Panc1 (cell line): Measurements from ENCODE around the gene SCAMP1. TPM values are rescaled to one million over a fixed set of nuclear protein-coding genes. Genes with fewer than 3 reads are reported as not detected.

Experiments
- ATAC-seq: fragments of 200-7000 bp; cut with Tn5 transposase; 2 replicates; pipeline ENCODE4 v1.9.1; 2020; ENCODE audit warnings: mild to moderate bottlenecking, moderate library complexity
- BruUV-seq: library from RNA; stranded (reverse); fragments of 400-500 nt; replicated peaks from 2 replicates; lab custom pipeline; 2021; lab: Mats Ljungman, UMichigan
- CTCF ChIA-PET: fragments of 300-600 bp; sonication (Branson Sonifier 250); formaldehyde crosslinking; loops from one replicate; lab custom pipeline; 2022; ENCODE audit warnings: antibody characterized with exemption; lab: Charles Lee
- POLR2A ChIA-PET: fragments of 300-600 bp; sonication (Branson Sonifier 250); formaldehyde crosslinking; loops from one replicate; lab custom pipeline; 2022; ENCODE audit warnings: antibody characterized with exemption; lab: Charles Lee
- DNase-seq: peaks from one replicate; pipeline ENCODE4 v3.0.0-alpha.2; 2010; ENCODE audit warnings: low read depth, low spot score
- H3K27ac ChIP-seq: 2 replicates; pipeline ENCODE4 v1.5.1; 2011; ENCODE audit warnings: mild to moderate bottlenecking, low read length, inconsistent platforms
- H3K27me3 ChIP-seq: fragments of 200-500 bp; sonication (Bioruptor generic); 2 replicates; pipeline ENCODE4 v1.6.0; 2014; ENCODE audit warnings: low read length, inconsistent platforms; ENCODE audit not compliant: control insufficient read depth, insufficient read depth
- H3K36me3 ChIP-seq: fragments of 200-500 bp; sonication (Bioruptor generic); 2 replicates; pipeline ENCODE4 v1.5.1; 2014; ENCODE audit warnings: inconsistent platforms, mild to moderate bottlenecking, low read length, moderate library complexity; ENCODE audit not compliant: control insufficient read depth, insufficient read depth
- H3K4me1 ChIP-seq: 2 replicates; pipeline ENCODE4 v1.5.1; 2011; ENCODE audit warnings: inconsistent platforms, mild to moderate bottlenecking, low read length, moderate library complexity; ENCODE audit not compliant: control insufficient read depth, insufficient read depth
- H3K4me3 ChIP-seq, 2 experiments: 2 replicates each; pipeline ENCODE4 v1.5.1; 2011 to 2012; ENCODE audit warnings: low read depth in 2 of 2, low read length in 2 of 2, mild to moderate bottlenecking in 2 of 2, inconsistent platforms in 1 of 2, moderate library complexity in 1 of 2
- H3K9me3 ChIP-seq: fragments of 200-500 bp; sonication (Bioruptor generic); 2 replicates; pipeline ENCODE4 v1.5.1; 2014; ENCODE audit warnings: low read depth, mild to moderate bottlenecking, inconsistent platforms, low read length, moderate library complexity; ENCODE audit not compliant: control insufficient read depth, insufficient read depth
- CTCF ChIP-seq: fragments of 450-650 bp; IDR thresholded peaks from 2 replicates; pipeline ENCODE4 v1.5.1; 2017; ENCODE audit warnings: mild to moderate bottlenecking
- POLR2AphosphoS5 ChIP-seq: IDR thresholded peaks from 2 replicates; pipeline ENCODE4 v1.6.1; 2012; ENCODE audit warnings: mild to moderate bottlenecking, low read depth, low read length, moderate library complexity
- REST ChIP-seq, 2 experiments: IDR thresholded peaks; 2 replicates each; pipeline ENCODE4 v1.6.1; 2011 to 2012; ENCODE audit warnings: low read depth in 2 of 2, control low read depth in 1 of 2, low read length in 1 of 2, mild to moderate bottlenecking in 1 of 2, moderate library complexity in 1 of 2; ENCODE audit not compliant: insufficient read depth in 1 of 2
- SIN3A ChIP-seq: IDR thresholded peaks from 2 replicates; pipeline ENCODE4 v1.6.1; 2012; ENCODE audit warnings: low read depth, mild to moderate bottlenecking, low read length, moderate library complexity, borderline replicate concordance; ENCODE audit not compliant: insufficient read depth
- TCF7L2 ChIP-seq: IDR thresholded peaks from 2 replicates; pipeline ENCODE4 v1.6.1; 2011; ENCODE audit warnings: mild to moderate bottlenecking, low read depth, low read length, inconsistent platforms
- in situ Hi-C: cut with HindIII; loops from 2 replicates; pipeline ENCODE4 v1.10.0; 2016; ENCODE audit warnings: low sequenced_read_pairs, low pct_unique_long_range_greater_than_20kb
- intact Hi-C: fragments of 100-400 bp; cut with micrococcal nuclease; formaldehyde crosslinking; loops from one replicate; pipeline ENCODE4 v1.10.0; 2022; ENCODE audit not compliant: unreplicated experiment
- total RNA-seq: library from RNA; stranded (reverse); gene quantifications from one replicate; pipeline ENCODE4 v1.2.1, GENCODE V29; 2021; ENCODE audit not compliant: unreplicated experiment

The SCAMP1 gene
- total RNA-seq, 1 experiment from 2014 or later: 51.3 TPM

DNA sequence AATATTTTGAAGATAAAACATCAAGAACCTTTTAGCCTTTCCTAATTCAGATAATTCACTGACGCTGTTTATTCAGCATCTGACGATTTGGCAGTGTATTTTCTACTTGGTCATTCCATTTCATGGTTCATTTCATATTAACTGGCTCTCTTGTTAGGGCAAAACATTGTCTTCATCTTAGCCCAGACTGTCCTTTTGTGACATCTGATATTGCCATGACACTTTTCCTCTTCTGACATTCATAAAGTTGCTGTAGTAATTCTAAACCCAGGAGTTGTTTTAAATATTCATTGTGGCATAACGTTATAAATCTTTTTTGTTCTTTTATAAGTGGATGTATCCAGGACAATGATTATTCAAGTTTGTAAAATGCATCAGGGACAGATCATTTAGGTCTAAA, 1.8 kb downstream of the SCAMP1 start:
- H3K4me3 ChIP-seq: peak overlapping the region; percentile 97; a peak in 3 of 4 replicates
- ATAC-seq: no peak
- H3K36me3 ChIP-seq: no peaks in the 10 kb centered on the region; the same call in none of the 2 replicates
- in situ Hi-C loops: no loop called here
- TF ChIP-seq SIN3A (no peak), REST (IDR thresholded peaks at IDR 0.05; ENCODE audit: insufficient read depth in 1 of 2, low read depth in 2 of 2, low read length in 1 of 2) (no peak), TCF7L2 (no peak), POLR2AphosphoS5 (no peak), CTCF (no peak)
- ChIA-PET CTCF (interaction anchor here (0.7 kb wide), 1 partner anchor 26 kb away, joined by 3 read pairs; no protein-coding TSS in a partner anchor), POLR2A (no interaction called here)
- H3K27ac ChIP-seq: peak overlapping the region; percentile 86
- H3K27me3 ChIP-seq: no peaks in the 10 kb centered on the region
- intact Hi-C loops: loop anchor here (10.0 kb wide), 1 partner anchor 103 kb away; no protein-coding TSS in a partner anchor
- no TSS peak for BruUV-seq
- peaks cover 24% of the 10 kb centered on the region for H3K4me1 ChIP-seq
- H3K9me3 ChIP-seq: no peaks in the 10 kb centered on the region
- no peak for DNase-seq

DNA sequence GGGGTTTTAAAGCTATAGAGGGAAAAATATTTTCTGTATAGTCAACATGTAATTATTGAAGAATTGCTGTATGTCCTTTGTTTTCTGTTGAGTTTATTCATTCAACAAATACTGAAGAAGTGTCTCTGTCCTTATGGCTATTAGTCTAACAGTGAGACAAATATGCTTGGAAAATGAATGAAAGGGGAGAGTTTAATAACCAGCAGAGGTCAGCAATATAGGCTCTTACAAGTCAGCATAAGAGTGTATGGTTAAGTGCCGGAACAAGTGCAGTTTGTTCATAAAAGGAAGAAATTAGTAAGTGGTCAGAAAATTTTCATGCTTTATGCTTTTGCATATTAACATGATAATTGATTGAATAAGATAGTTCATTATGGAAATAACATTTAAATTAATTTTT, 3.6 kb downstream of the SCAMP1 start:
- in situ Hi-C loops: no loop called here

More for the DNA sequence above, 3.6 kb downstream of the SCAMP1 start:
- no peaks in the 10 kb centered on the region; the same call in 1 of the 2 replicates for H3K36me3 ChIP-seq
- H3K9me3 ChIP-seq: no peaks in the 10 kb centered on the region
- no peak overlapping the region for H3K4me3 ChIP-seq
- ChIA-PET CTCF (no interaction called here), POLR2A (interaction anchor here (0.6 kb wide), 2 partner anchors 32 to 76 kb away, joined by 4 read pairs; no protein-coding TSS in a partner anchor)
- peaks cover 17% of the 10 kb centered on the region for H3K4me1 ChIP-seq
- ATAC-seq: no peak
- H3K27ac ChIP-seq: no peak overlapping the region
- TSS peak; percentile 30 for BruUV-seq
- TF ChIP-seq POLR2AphosphoS5: no peak
- no peak for TF ChIP-seq TCF7L2
- TF ChIP-seq REST (IDR thresholded peaks at IDR 0.05; ENCODE audit: insufficient read depth in 1 of 2, low read depth in 2 of 2, low read length in 1 of 2): no peak
- TF ChIP-seq SIN3A: no peak
- peak; percentile 20; the same call in 1 of the 2 replicates for TF ChIP-seq CTCF
- H3K27me3 ChIP-seq: no peaks in the 10 kb centered on the region
- intact Hi-C loops: loop anchor here (10.0 kb wide), 1 partner anchor 101 kb away; no protein-coding TSS in a partner anchor
- no peak for DNase-seq
